Measurements from ENCODE around the gene GAPVD1. TPM values are rescaled to one million over a fixed set of nuclear protein-coding genes. Genes with fewer than 3 reads are reported as not detected.
"Not testable (repeated sequence)": the region's sequence is repeated elsewhere in the genome, so short reads cannot be mapped to it uniquely, and the experiment has no call there.

GAPVD1 gene
- total RNA-seq, 1 donor from 2014 or later: 49.2 TPM

DNA sequence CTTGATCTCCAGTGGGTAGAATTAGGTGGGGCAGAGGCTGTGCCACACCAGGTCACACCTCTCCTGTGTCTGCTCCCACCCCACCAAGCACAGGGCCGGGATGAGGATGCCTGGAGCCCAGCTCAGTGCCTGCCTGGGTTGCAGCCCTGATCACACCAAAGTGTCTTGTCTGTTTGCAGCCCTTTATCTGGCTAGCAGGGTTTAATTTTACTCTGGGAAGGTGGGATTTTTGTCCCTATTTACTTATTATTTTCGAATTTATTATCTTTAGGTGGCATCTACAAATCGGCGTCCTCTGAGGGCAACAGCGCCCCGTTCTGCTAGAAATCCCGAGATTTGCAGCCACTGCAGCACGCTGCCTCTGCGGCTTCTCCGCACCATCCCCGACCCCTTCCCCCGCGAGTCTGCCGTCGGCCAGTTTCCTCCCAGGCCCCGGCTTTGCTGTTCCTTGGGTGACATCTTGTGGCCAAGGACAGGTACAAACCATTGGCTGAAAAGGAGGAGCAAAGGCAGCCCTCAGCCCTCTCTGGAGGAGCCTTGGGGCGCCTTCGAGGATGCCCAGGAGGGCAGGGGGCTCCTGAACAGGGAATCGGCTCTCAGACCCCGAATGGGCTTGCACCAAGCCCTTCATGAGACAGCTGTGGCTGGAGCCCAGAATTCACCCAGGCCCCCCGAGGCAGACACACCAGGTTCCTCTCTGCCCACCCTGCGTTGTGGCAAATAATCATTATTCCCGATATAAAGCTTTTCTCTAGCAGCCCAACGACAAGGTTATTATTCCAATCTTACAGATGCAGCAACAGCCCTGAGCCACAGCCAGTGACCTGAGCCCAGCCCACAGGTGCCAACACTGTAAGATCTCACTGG lies 113.0 kb downstream of the GAPVD1 start:
- DNase-seq (ENCODE audit: low read depth in 2 of 2): peak; percentile 75

- DNase-seq (ENCODE audit: low read depth in 2 of 2): no peak
Measured at GRCh38 chr9:125375820-125376219, 114.2 kb downstream of the GAPVD1 start.

DNA sequence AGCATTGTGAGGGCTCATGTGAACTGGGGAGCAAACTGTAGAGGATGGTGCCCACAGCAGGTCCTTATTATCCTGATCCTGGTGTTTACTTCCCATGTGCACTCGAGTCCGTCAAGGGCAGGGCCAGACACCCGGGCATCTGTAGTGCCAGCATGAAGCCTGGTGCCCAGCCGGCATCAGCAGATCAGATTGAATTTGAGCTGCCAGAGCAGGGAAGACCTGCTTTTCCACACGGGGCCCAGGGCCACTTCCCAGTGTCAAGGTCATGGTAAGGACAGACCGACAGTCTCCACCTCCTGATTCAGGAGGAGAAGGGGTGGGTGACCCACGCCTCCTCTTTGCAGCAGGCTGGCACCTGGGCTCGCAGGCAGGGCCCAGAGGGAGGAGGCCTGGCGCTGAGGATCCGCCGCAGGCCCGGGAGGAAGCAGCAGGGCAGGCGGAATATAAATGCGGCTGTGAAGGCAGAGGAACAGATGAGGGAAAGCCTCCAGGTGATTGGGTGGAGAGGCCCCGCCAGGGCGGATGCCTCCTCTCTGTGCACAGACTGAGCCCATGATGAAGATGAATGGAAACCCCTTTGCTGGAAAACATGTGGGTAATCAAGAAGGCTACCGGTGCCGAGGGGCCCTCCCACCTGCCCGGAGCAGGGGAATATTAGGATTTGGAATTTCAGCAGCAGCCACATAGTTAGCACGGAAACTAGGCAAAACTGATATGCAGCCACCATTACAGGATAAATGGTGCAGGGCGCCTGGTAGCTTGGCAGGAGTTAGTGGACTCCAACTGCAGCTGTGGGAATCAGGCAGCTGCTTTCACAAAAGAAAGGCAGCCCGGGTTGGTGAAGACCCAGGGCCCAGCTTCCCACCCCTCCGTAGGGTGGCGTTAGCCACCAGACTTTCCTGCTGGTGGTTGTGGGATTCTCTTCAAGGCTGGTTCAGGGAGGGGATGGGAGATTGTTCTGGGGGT lies 114.9 kb downstream of the GAPVD1 start:
- DNase-seq (ENCODE audit: low read depth in 2 of 2): no peak

GRCh38 chr9:125377584-125378250 lies 116.1 kb downstream of the GAPVD1 start:
- DNase-seq (ENCODE audit: low read depth in 2 of 2): no peak

- DNase-seq (ENCODE audit: low read depth in 2 of 2): no peak
Measured at GRCh38 chr9:125378778-125379177, 117.2 kb downstream of the GAPVD1 start.

DNA sequence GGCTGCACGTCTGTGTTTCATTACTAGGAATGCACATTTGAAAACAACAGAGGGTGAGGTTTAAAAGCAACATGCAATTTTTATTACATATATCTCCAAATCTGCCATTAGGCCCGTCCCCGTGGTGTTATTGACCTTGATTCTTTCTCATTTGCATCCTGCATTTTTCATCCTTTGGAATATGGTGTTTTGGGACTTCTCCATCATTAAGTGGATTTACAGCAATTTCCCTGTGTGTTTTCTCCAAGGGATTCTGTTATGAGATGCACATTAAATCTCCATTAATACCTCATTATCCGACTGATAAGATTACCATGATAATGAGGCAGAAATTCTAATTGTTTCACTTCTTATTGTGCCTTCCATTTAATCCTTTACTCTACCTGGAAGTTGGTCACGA lies 117.6 kb downstream of the GAPVD1 start:
- DNase-seq (ENCODE audit: low read depth in 2 of 2): no peak

DNA sequence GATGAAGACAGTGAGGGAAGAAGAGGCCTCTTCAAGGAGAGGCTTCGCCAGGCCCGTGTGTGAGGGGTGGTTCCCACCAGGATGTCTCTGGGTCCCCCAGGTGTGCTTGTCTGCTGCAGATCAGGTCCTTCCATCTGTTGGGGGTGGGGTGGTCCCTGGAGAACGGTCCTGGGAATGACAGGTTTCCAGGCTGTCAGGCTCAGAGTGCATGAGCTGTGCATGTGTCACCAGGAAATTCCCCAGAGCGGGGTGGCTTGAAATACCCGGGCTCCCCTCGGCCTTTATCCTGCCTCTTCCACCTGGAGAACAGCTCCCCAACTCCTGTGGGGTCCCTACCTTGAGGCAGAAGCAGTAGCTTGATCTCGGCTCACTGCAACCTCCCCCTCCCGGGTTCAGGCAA lies 118.8 kb downstream of the GAPVD1 start:
- DNase-seq (ENCODE audit: low read depth in 2 of 2): peak in 1 of 2 donors; percentile 19

GRCh38 chr9:125387861-125388524 lies 126.4 kb downstream of the GAPVD1 start:
- no peak for DNase-seq (ENCODE audit: low read depth in 2 of 2)

DNA sequence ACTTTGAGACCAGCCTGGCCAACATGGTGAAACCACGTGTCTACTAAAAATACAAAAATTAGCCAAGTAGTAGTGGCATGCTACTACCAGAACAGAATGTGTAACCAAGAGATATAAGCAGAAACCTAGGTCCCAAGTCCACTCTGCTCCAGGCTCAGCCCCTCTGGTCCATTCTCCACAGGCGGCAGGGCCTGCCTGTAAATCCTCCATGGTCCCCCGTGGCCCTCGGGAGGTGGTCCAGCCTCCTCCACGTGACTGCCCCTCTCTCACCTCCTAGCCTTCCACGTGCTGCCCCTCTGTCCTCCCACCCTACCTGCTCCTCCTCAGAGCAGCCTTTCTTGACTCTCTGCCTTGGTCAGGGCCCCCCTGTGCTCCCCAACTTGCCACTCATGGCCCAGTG lies 127.4 kb downstream of the GAPVD1 start:
- DNase-seq (ENCODE audit: low read depth in 2 of 2): no peak

GRCh38 chr9:125391704-125392103 lies 130.1 kb downstream of the GAPVD1 start:
- no peak for DNase-seq (ENCODE audit: low read depth in 2 of 2)

DNA sequence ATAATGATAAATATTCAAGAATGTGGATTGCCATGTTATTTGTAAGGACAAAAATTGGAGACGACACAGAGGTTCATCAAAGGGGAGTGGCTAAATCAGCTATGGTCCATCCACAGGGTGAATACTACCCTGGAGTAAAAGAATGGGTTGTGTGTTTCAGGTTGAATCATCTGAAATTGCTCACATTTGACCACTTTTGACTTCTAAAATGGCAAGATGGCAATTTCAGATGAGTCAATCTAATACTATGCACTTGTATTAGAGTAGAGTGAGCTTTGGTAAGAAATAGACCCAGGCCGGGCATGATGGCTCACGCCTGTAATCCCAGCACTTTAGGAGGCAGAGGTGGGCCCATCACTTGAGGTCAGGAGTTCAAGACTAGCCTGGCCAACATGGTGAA lies 131.8 kb downstream of the GAPVD1 start:
- no peak for DNase-seq (ENCODE audit: low read depth in 2 of 2)

GRCh38 chr9:125396799-125397198 lies 135.2 kb downstream of the GAPVD1 start:
- no peak for DNase-seq (ENCODE audit: low read depth in 2 of 2)

DNA sequence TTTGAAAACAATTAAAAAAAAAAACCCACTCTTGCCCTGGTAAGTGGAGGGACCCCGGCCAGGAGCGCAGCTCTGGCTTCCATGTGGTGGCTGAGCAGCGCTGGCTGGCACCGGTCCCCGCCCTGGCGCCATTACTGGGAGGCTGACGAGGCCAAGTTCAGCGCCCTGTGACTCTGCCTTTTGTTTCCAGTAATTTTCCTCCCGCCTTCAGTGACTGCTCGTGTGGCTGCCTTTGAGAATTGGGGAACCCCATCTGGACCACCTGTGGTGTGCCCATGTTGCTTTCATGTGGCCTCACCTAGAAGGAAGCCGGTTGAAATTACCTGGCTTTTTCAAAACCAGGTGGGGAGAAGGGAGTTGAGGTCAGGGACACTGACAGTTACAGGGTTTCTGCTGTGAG lies 136.1 kb downstream of the GAPVD1 start:
- no peak for DNase-seq (ENCODE audit: low read depth in 2 of 2)

GRCh38 chr9:125398243-125398642 lies 136.6 kb downstream of the GAPVD1 start:
- DNase-seq (ENCODE audit: low read depth in 2 of 2): no peak

DNA sequence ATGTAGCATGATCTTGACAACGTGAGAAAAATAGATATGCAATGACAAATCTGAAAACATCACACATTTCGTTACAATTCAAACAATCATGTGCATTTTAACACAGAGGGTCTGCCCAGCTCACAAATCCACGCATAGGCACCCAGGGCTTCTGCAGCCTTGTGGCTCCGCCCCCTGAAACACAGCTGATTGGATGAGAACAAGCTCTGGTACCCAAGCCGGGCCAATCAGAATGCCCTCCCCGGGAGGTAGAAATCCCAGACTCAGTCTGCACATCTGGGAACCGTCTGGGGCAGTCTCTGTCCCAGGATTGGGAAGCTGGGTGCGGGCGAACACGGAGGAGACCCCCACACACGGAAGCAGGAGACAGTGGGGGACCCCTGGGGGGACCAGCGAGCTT lies 137.5 kb downstream of the GAPVD1 start:
- DNase-seq (ENCODE audit: low read depth in 2 of 2): no peak

- no peak for DNase-seq (ENCODE audit: low read depth in 2 of 2)
Measured at GRCh38 chr9:125399666-125400065, 138.0 kb downstream of the GAPVD1 start.

GRCh38 chr9:125400232-125400631 lies 138.6 kb downstream of the GAPVD1 start:
- DNase-seq (ENCODE audit: low read depth in 2 of 2): not testable (repeated sequence)

GRCh38 chr9:125400725-125401716 lies 139.4 kb downstream of the GAPVD1 start:
- no peak for DNase-seq (ENCODE audit: low read depth in 2 of 2)

GRCh38 chr9:125404733-125405132 lies 143.1 kb downstream of the GAPVD1 start:
- DNase-seq (ENCODE audit: low read depth in 2 of 2): no peak
